Esophagus squamous epithelium (tissue), 5 donors: ENCODE measurements around the gene TNNT1. TPM values are rescaled to one million over a fixed set of nuclear protein-coding genes. Genes with fewer than 3 reads are reported as not detected.

Experiments used
- DNase-seq: peaks from one replicate; lab custom pipeline; 2025; lab: John Stamatoyannopoulos, UW
- H3K27ac ChIP-seq, 4 donors: fragments of 200-600 bp; sonication (generic); one replicate each; pipeline ENCODE4 v1.5.1; 2016 to 2019; ENCODE audit warnings: mild to moderate bottlenecking in 1 of 4
- H3K27me3 ChIP-seq, 4 donors: fragments of 200-600 bp; sonication (generic); 1 replicate in 3 of 4; 2 replicates in 1 of 4; pipeline versions ENCODE4 v1.5.1 to v1.6.0; 2017 to 2021; ENCODE audit warnings: antibody characterized with exemption in 1 of 4
- H3K36me3 ChIP-seq, 3 donors: fragments of 200-600 bp; sonication (generic); one replicate each; pipeline ENCODE4 v1.5.1; 2016 to 2019
- H3K4me1 ChIP-seq, 3 donors: fragments of 200-600 bp; sonication (generic); one replicate each; pipeline ENCODE4 v1.5.1; 2017 to 2019
- H3K4me3 ChIP-seq, 4 donors: fragments of 200-600 bp; sonication (generic); 1 replicate in 3 of 4; 2 replicates in 1 of 4; pipeline ENCODE4 v1.5.1; 2016 to 2019; ENCODE audit warnings: mild to moderate bottlenecking in 2 of 4, moderate library complexity in 1 of 4
- H3K9me3 ChIP-seq, 3 donors: fragments of 200-600 bp; sonication (generic); one replicate each; pipeline ENCODE4 v1.5.1; 2016 to 2019
- CTCF ChIP-seq, 6 experiments: fragments of 450-650 bp in 4 of 6; fragments of 200-600 bp in 2 of 6; sonication (generic) in 2 of 6; IDR thresholded peaks; one replicate each; pipeline ENCODE4 v1.5.1; 2016 to 2019; ENCODE audit warnings: antibody characterized with exemption in 6 of 6, mild to moderate bottlenecking in 4 of 6, moderate library complexity in 4 of 6
- POLR2A ChIP-seq, 4 donors: fragments of 450-650 bp; IDR thresholded peaks; one replicate each; pipeline ENCODE4 v1.6.1; 2017; ENCODE audit warnings: antibody characterized with exemption in 4 of 4, mild to moderate bottlenecking in 4 of 4, moderate library complexity in 3 of 4
- WGBS, 2 donors: methylation state at CpG; one replicate each; pipeline ENCODE4 v1.1.5; 2018; 5-methylcytosine and 5-hydroxymethylcytosine counted together
- intact Hi-C: fragments of 100-400 bp; cut with DNase I; formaldehyde crosslinking; loops from one replicate; pipeline ENCODE4 v1.15.0; 2022
- total RNA-seq, 4 donors: library from RNA; depleted of rRNA; stranded (reverse); fragments of >200 nt; gene quantifications; one replicate each; pipeline ENCODE4 v1.1.0, GENCODE V29; 2016
- donor health status: DM: yes; HTN: yes; CAD: no.

The TNNT1 gene
- total RNA-seq: 10 to 100 TPM in 1 of 4 donors, 1 to 10 TPM in 3; 3.3 to 23.1 (median 6.2) TPM

GRCh38 chr19:55149078-55150003 is at the start of gene TNNT1:
TNNT1 (minus strand) TSS chr19:55149206; CDS start chr19:55147157, 2,049 bp downstream.
- no peak within 1 kb of the TSS for H3K4me3 ChIP-seq
- peaks cover 0 to 72% (median 12%) of the 10 kb centered on the region in 4 donors for H3K27me3 ChIP-seq
- intact Hi-C loops: no loop called here
- TF ChIP-seq CTCF (IDR thresholded peaks at IDR 0.05) (no peak), POLR2A (IDR thresholded peaks at IDR 0.05) (no peak)
- H3K36me3 ChIP-seq: no peaks in the 10 kb centered on the region
- no peaks in the 10 kb centered on the region for H3K9me3 ChIP-seq
- H3K27ac ChIP-seq: no peak within 1 kb of the TSS
- no peak for DNase-seq
- H3K4me1 ChIP-seq: peaks cover 7 to 18% (median 12%) of the 10 kb centered on the region in 3 donors
- WGBS, 2 donors: 26 to 28% methylated on average over 10 to 11 of the region's 18 CpGs

GRCh38 chr19:55198651-55199050 is 49.6 kb upstream of the TNNT1 start:
- Histone ChIP-seq H3K27ac (no peak overlapping the region), H3K4me3 (no peak overlapping the region), H3K36me3 (no peaks in the 10 kb centered on the region), H3K27me3 (peaks cover 0 to 29% (median 0%) of the 10 kb centered on the region in 4 donors), H3K9me3 (no peaks in the 10 kb centered on the region), H3K4me1 (no peaks in the 10 kb centered on the region)
- TF ChIP-seq POLR2A (IDR thresholded peaks at IDR 0.05) (no peak), CTCF (IDR thresholded peaks at IDR 0.05) (no peak)
- WGBS, 2 donors: 38 to 77% methylated on average over 1 to 4 of the region's 5 CpGs
- DNase-seq: no peak
- intact Hi-C loops: no loop called here

GRCh38 chr19:55197528-55197927 is 48.5 kb upstream of the TNNT1 start:
- TF ChIP-seq CTCF (IDR thresholded peaks at IDR 0.05) (no peak), POLR2A (IDR thresholded peaks at IDR 0.05) (no peak)
- H3K4me1 ChIP-seq: no peaks in the 10 kb centered on the region
- no peak for DNase-seq
- H3K9me3 ChIP-seq: no peaks in the 10 kb centered on the region
- 42 to 56% methylated on average over 4 of the region's 4 CpGs for WGBS, 2 donors
- no peaks in the 10 kb centered on the region for H3K36me3 ChIP-seq
- H3K27me3 ChIP-seq: peaks cover 0 to 36% (median 0%) of the 10 kb centered on the region in 4 donors
- intact Hi-C loops: no loop called here
- H3K4me3 ChIP-seq: no peak overlapping the region
- H3K27ac ChIP-seq: no peak overlapping the region

GRCh38 chr19:55196803-55197202 is 47.8 kb upstream of the TNNT1 start:
- no peaks in the 10 kb centered on the region for H3K4me1 ChIP-seq
- no peak overlapping the region for H3K27ac ChIP-seq
- TF ChIP-seq CTCF (IDR thresholded peaks at IDR 0.05): no peak
- no peak for DNase-seq
- H3K4me3 ChIP-seq: no peak overlapping the region
- intact Hi-C loops: no loop called here
- H3K9me3 ChIP-seq: no peaks in the 10 kb centered on the region
- peaks cover 0 to 39% (median 0%) of the 10 kb centered on the region in 4 donors for H3K27me3 ChIP-seq
- no peaks in the 10 kb centered on the region for H3K36me3 ChIP-seq
- 88 to 89% methylated on average over 9 to 10 of the region's 10 CpGs for WGBS, 2 donors

- Histone ChIP-seq H3K36me3 (no peaks in the 10 kb centered on the region), H3K4me3 (no peak overlapping the region), H3K27ac (no peak overlapping the region), H3K27me3 (peaks cover 0 to 24% (median 0%) of the 10 kb centered on the region in 4 donors), H3K9me3 (no peaks in the 10 kb centered on the region), H3K4me1 (peaks cover 0 to 16% (median 3%) of the 10 kb centered on the region in 3 donors)
- TF ChIP-seq CTCF (IDR thresholded peaks at IDR 0.05) (no peak), POLR2A (IDR thresholded peaks at IDR 0.05) (no peak)
- 83 to 84% methylated on average over 6 to 12 of the region's 12 CpGs for WGBS, 2 donors
- DNase-seq: no peak
- intact Hi-C loops: no loop called here
Observed at GRCh38 chr19:55193481-55193880, 44.5 kb upstream of the TNNT1 start.
